Lower leg skin (tissue), 3 donors: ENCODE measurements around the gene ARHGEF9.

Source experiments
- POLR2A ChIP-seq, 2 donors: fragments of 450-650 bp; IDR thresholded peaks; one replicate each; pipeline ENCODE4 v1.6.1; 2016 to 2017; ENCODE audit warnings: antibody characterized with exemption in 2 of 2, mild to moderate bottlenecking in 1 of 2, moderate library complexity in 1 of 2
- TF ChIP-seq, protein P1 (sequence below), 3 donors: fragments of 450-650 bp; IDR thresholded peaks; one replicate each; pipeline ENCODE4 v1.5.1; 2016; ENCODE audit warnings: antibody characterized with exemption in 3 of 3, mild to moderate bottlenecking in 3 of 3, moderate library complexity in 2 of 3

DNA sequence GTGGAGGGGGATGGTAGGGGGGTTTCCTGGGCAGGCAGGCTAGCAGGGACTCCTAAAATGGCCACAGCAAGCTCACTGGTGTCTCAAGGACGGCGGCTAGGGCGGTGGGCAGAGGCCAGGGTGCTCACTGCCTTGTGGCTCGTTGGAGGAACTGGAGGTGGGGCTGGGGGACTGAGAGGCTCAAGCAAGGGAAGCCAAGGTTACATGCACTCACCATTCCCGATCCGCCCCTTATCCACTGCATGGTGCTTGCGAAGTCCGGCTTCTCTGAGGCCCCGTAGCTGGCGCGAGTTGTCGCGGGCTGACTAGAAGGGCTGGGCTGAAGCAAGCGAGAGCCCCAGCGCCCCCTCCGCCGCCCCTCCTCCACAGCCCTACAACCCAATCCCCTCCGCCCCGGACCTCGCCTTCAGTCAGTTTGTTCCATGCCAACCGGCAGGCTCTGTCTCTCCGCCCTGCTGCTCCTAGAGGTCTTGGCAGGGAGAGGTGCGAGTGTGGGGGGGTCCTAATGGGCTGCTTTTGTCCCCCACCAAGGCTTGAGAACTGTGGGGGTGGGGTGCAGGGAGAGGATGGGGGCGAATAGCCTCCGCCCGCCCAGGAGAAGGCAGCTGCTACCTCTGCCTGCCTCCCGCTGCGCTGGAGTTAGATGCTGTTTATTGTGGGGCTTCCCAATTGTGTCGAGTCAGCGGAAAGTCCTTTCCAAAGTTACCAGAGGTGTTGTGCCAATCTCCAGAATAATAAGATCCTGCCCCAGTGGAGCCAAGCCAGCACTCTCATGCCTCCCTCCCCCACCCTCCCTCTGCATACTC is at the start of gene ARHGEF9:
- TF ChIP-seq, protein P1, sequence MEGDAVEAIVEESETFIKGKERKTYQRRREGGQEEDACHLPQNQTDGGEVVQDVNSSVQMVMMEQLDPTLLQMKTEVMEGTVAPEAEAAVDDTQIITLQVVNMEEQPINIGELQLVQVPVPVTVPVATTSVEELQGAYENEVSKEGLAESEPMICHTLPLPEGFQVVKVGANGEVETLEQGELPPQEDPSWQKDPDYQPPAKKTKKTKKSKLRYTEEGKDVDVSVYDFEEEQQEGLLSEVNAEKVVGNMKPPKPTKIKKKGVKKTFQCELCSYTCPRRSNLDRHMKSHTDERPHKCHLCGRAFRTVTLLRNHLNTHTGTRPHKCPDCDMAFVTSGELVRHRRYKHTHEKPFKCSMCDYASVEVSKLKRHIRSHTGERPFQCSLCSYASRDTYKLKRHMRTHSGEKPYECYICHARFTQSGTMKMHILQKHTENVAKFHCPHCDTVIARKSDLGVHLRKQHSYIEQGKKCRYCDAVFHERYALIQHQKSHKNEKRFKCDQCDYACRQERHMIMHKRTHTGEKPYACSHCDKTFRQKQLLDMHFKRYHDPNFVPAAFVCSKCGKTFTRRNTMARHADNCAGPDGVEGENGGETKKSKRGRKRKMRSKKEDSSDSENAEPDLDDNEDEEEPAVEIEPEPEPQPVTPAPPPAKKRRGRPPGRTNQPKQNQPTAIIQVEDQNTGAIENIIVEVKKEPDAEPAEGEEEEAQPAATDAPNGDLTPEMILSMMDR (IDR thresholded peaks at IDR 0.05): no peak
- TF ChIP-seq POLR2A (IDR thresholded peaks at IDR 0.05): no peak
